GF-D8 (cell line): ENCODE measurements around the gene SGPP2.
"Not testable (repeated sequence)": the region's sequence is repeated elsewhere in the genome, so short reads cannot be mapped to it uniquely, and the experiment has no call there.

Experiments
- DNase-seq: peaks from one replicate; lab custom pipeline; 2025; lab: John Stamatoyannopoulos, UW

Gene SGPP2

DNA sequence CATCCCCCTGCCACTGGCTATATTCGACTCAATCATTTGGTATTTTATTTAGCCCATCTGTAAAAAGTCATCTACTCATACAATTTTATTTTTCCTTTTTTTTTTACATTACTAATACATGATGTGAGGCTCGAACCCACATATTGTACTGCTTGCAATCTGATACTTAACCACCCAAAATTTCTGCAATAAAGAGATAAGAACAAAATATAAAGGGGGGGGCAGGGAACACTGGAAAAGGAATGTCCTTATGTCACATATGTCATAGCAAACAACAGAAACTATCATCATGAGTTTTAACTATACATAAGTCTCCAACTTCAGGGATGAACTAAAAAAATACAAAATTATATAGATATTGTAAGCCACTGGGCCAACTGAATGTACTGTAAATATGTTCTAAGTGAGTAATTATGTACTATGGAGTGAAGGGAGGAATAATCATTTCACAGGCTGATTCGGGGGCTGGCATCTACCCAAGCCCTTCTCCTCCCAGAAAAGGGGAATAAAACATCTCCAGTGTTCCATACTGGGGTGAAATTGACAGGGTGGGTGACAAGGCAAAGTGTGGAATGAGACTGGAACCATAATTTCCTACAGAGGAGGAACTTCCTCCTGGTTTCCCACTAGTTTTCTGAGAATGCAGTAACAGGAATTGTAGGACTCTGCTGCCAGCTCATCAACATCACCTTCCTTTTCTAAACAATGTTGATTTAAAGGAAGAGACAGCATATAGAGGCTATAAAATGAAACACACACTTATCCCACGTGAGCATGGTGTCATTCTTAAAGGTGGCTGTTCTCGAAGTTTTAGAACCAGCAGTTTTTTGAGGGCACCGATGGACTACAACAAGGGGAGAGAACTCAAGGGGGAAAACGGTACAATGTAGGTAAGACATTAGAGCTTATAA lies 152.1 kb downstream of the SGPP2 start:
- no peak for DNase-seq

GRCh38 chr2:222577341-222577740 lies 153.0 kb downstream of the SGPP2 start:
- DNase-seq = no peak

GRCh38 chr2:222582928-222583327 lies 158.6 kb downstream of the SGPP2 start:
- DNase-seq = no peak

- not testable (repeated sequence) for DNase-seq
Measured at GRCh38 chr2:222584589-222584988, 160.2 kb downstream of the SGPP2 start.

DNA sequence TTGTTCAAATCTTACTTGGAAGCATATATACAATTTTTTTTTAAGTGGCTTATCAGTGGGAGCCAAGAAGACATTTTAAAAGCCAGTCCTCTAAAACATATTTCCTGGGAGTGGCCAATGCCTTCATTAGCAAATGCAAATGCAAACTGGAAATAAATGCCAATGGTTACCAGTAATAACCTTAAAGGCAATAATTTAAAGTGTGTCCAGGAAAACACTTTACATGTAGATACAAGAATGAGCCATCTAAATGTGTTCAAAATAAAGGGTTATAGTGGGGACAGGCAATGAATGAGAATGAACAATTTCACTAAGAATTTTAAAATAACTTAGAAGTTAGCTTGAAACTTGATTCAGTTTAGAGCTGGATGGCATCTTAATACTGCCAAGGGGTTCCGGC lies 167.3 kb downstream of the SGPP2 start:
- DNase-seq = no peak

DNA sequence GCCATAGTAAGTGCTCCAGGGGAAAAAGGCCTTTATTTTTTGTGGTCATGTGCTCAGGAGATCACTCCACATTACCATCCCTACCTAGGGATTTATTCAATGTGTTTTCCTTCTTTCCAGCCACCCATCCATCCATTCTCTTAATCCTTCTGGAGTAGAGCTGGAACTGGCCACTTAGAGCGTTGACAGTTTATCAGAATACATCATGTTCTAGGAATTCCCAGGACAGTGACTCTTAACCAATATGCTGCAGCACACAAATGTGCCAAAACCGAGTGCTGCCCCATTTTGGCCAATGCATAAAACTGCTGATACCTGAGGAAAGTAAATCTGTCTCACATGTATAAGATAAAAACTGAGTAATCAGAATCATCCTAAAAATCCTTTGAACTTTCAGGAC lies 167.8 kb downstream of the SGPP2 start:
- DNase-seq = no peak

DNA sequence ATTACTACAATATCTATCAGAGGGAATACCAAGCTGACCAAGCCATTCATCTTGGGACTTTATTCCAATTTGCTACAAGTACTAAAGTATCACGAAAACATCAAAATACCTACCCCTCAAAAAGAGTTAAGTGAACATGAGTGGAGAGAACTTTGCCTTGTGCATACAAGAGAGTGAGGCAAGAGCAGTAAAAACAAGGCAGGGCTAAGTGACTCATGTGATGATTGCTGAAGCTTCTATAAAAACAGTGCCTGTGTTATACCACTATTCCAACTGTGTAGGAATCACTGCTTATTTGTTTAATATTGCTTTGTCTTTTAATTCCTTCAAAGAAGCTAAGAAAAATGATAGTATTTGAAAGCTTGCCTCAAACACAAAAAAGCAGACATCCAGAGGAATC lies 170.3 kb downstream of the SGPP2 start:
- no peak for DNase-seq

DNA sequence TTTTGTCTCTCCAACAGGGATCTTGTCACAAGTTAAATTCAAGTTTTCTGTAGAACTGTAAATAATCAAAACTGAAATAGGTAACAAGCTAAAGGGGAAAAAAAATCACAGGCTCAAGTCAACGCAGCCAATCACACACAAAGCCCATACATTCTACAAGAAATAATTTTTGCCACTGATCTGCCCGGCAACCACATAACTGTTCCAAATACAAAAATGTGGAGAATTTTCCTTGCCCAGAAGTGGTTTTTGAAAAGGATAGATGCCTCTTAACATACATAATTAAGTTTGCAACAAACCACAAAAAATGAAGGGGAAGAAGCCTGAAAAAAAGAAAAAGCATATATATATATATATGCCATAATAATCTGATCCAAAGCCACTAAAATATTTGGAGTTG lies 171.2 kb downstream of the SGPP2 start:
- DNase-seq = no peak

GRCh38 chr2:222598611-222599010 lies 174.3 kb downstream of the SGPP2 start:
- no peak for DNase-seq

GRCh38 chr2:222603501-222603900 lies 179.2 kb downstream of the SGPP2 start:
- DNase-seq = no peak

GRCh38 chr2:222604749-222605515 lies 180.6 kb downstream of the SGPP2 start:
- no peak for DNase-seq

GRCh38 chr2:222606306-222606705 lies 182.0 kb downstream of the SGPP2 start:
- DNase-seq = no peak

- DNase-seq = no peak
Measured at GRCh38 chr2:222608081-222608480, 183.7 kb downstream of the SGPP2 start.

GRCh38 chr2:222609381-222609780 lies 185.0 kb downstream of the SGPP2 start:
- no peak for DNase-seq
